GM19023 (cell line): ENCODE data around the gene HES5.

ENCODE experiments used
- ATAC-seq: cut with Tn5 transposase; IDR thresholded peaks from one replicate; pipeline ENCODE4 v1.9.1; 2021; ENCODE audit warnings: mild to moderate bottlenecking, moderate library complexity; ENCODE audit not compliant: unreplicated experiment

Gene HES5

DNA sequence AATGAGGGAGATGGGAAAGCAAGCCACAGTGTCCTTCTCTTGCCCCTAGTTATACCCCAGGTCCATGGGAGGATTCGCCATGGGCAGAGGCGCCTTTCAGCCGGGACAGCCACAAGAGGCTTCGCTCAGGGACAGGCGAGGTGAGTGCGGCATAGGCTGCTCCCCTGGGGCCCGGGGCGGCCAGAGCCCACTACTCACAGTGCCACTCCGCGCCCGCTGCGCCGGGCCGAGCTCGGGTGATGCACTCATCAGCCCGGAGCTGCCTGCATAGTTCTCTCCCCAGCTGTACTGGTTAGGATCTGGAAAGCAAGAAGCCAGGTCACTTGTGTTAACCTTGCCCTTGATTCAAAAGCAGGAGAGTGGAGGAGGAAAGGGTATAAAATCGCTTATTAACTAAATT lies 12.1 kb downstream of the HES5 start:
- ATAC-seq, result no peak

DNA sequence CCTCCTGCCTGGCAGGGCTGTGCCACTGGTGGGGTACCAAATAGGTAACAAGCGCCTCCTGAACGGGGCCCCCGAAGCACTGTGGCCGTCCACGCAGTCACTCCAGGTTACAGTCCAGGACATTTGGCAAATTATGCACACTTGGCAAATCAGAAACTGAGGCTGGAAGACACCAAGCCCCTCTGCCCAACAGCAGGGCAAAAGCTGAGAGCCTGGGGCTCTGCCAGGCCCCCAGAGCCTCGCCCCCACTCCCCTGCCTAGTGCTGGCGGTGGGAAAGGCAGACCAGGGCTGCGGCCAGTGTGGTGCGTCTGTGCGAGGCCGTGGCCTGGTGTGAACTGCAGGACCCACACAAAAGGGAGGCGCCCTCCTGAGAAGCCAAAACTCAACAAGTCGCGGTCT lies 13.1 kb downstream of the HES5 start:
- no peak for ATAC-seq

GRCh38 chr1:2516124-2516523 lies 13.9 kb downstream of the HES5 start:
- no peak for ATAC-seq

DNA sequence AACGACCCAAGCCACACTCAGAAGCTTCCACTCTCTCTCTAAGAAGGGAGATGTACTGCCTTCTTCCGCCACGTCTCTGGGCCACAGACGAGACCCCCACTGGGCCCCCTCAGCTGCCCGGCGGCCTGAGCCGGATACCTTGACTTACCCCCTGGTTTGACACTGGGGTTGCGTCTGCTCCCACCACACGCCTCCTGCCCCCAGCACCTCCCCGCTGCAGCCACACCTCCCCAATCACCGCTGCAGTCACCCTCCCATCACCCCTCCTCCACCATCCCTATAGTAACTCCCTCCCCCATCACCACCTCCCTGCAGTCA lies 14.3 kb downstream of the HES5 start:
- ATAC-seq, result no peak

- ATAC-seq, result no peak
These were observed 14.9 kb downstream of the HES5 start for GRCh38 chr1:2514863-2515762.

DNA sequence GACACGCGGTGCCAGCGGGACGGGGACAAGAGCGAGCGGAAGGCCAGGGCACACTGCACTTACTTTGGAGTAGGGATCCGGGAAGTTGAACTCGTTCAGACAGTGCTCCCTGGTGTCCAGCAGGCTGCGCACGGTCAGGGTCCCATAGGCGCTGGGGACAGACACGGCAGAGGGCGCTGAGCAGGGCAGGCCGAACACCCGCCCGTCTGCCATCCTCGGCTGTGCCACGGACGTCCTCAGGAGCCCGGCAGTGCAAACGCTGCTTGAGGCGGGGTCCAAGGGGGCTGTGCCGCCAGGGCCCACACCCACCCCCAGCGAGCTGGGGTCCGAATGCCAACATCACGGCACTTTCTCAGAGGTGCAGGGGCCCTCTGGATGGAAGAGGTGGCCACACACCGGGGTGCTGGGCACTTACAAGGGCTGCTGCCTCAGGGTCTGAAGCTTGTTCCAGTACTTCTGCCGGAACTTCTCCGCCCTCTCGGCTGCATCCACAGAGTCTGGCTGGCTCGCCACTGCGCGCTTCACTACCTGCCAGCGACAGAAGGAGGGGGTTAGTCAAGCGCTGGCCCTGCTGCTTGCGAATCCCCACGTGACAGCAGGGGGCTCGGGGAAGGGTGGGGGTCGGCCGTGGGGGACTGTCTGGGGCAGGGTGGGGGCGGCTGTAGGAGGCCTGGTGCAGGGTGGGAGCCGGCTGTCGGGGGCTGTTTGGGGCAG lies 16.0 kb downstream of the HES5 start:
- no peak for ATAC-seq

- no peak for ATAC-seq
These were observed 17.1 kb downstream of the HES5 start for GRCh38 chr1:2512862-2513421.

GRCh38 chr1:2510366-2511155 lies 19.5 kb downstream of the HES5 start:
- ATAC-seq, result no peak

- ATAC-seq, result no peak
These were observed 20.5 kb downstream of the HES5 start for GRCh38 chr1:2509589-2509988.

DNA sequence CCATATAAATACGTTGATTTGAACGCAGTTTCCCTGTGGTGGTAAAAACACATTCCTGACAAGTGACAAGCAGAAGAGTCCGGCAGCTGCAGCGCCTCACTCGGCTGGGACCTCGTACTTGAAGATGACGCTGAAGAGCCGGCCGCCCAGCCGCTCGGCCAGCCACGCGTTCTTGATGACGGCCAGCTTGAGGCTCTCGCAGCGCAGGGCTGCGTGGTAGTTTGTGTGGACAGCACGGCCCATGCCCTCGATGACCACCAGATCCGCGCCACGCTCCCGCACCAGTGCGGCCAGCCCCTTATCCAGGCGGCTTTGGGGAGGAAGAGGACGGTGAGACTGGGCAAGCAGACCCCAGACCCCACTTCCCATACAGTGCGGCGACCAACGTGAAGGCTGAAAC lies 21.3 kb downstream of the HES5 start:
- no peak for ATAC-seq

GRCh38 chr1:2508180-2508579 lies 21.9 kb downstream of the HES5 start:
- ATAC-seq, result no peak

GRCh38 chr1:2507744-2508155 lies 22.3 kb downstream of the HES5 start:
- ATAC-seq, result no peak

GRCh38 chr1:2506901-2507565 lies 23.0 kb downstream of the HES5 start:
- ATAC-seq, result no peak

- ATAC-seq, result no peak
These were observed 23.8 kb downstream of the HES5 start for GRCh38 chr1:2506007-2506860.

DNA sequence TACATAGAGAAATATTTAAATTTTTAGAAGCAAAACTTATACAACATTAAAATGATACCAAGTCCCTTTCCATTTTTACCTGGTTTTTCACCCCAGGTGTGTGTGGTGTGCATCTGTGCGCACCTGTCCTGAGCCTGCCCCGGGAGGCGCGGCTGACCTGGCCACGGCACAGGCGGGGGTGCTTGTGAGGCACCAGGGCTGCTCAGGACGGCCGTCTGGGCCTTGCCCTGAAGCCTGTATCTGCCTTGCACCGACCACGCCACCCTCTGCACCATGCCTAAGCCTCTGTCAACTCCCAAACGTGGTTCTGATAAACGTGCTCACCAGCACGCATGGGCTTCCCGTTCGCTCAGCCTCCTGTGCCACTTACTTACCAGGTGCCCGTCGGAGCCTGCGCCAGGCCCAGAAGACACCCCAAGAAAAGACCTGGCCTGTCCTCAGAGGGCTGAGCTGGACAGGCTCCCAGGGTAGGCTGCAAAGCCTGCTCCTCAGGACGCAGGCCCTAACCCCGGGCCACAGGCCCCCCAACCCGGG lies 24.5 kb downstream of the HES5 start:
- no peak for ATAC-seq

DNA sequence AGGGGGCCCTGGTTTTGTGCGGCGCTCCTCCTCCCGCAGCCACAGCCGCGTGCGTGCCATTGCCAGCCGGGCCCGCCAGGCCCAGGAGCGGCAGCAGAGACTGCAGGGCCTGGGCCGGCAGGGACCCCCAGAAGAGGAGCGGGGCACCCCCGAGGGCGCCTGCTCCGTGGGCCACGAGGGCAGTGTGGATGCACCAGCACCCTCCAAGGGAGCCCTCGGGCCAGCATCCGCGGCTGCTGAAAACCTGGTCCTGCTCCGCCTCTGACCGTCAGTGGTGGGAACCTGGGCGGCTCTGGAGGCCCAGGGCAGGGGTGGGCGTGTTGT lies 25.2 kb downstream of the HES5 start:
- ATAC-seq, result no peak

- ATAC-seq, result no peak
These were observed 25.7 kb downstream of the HES5 start for GRCh38 chr1:2504225-2504948.

DNA sequence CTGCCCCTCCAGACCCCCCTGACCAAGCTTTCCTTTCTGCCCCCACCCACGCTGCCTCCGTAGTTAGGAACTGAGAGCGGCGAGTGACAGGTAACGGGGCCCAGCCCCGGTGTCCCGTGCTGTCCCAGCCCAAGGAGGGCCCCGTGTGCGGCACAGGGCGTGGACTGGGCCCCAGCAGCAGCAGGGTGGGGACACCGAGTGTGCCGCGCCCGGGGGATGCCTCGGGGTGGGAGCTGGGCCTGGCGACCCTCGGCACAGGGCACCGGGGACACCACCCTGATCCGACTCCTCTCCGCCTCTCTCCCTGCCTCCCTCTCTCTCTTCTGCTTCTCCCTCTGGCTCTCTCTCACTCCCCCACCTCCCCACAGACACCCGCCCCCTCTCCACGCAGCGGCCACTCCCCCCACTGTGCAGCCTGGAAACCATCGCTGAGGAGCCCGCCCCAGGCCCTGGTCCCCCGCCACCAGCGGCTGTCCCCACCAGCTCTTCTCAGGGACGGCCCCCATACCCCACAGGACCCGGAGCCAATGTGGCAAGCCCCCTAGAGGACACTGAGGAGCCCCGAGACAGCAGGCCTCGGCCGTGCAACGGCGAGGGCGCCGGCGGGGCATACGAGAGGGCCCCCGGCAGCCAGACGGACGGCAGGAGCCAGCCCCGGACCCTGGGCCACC lies 26.4 kb downstream of the HES5 start:
- ATAC-seq, result no peak
